ENCODE data around the gene PTPN7. TPM values are rescaled to one million over a fixed set of nuclear protein-coding genes. Genes with fewer than 3 reads are reported as not detected.
"Not testable (repeated sequence)": the region's sequence is repeated elsewhere in the genome, so short reads cannot be mapped to it uniquely, and the experiment has no call there.

The PTPN7 gene
- total RNA-seq, 2 donors from 2014 or later, result 1.3 to 1.9 TPM

DNA sequence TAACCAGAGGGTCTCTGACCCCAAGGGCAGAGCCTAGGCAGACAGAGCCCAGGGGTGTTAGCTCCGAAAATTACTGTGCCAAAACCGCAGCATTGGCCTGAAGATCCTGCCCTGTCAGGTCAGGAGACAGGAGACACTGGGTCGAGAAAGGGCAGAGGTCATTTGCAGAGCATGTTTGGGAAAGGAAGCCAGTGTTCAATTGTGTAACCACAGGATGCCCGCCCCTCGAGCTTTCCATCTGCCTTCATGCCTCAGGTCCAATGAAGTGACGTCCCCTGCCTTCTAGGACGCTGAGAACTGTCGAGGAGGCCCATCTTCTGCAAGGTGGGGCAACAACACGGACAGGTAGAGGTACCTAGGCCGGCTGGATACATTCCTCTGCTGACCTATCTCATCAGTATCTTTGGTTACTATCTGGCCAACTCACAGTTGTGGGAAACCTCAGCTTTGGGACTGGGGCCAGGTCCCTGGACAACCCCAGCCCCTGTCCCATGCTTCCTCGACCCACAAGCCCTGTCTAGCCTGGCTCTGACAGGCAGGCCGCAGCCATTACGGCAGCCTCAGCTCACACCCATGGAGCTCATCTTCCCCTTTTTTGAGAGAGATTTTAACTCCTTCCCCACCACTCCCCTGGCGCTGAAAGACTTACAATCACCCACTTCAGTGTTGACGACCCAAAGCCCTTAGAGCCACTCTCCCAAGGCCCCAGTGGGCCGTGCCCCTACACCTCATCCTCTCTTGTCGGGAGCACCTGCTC, 17.2 kb downstream of the PTPN7 start:
- DNase-seq, result peak; percentile 68
- ATAC-seq, result peak; percentile 43 to 60
- intact Hi-C loops (cut with DNase I), result no loop called here

DNA sequence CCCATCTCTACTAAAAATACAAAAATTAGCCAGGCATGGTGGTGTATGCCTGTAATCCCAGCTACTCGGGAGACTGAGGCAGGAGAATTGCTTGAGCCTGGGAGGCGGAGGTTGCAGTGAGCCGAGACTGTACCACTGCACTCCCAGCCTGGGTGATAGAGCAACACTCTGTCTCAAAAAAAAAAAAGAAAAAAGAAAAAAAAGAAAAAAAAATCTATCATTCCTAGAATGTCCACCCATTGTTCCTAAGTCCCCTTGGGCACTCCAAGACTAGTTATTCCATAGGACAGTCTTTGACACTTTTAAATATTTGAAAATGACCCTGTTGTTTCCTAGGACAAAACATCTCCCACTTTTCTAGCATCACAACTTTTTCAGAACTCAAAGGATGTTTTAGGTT, 18.9 kb downstream of the PTPN7 start:
- intact Hi-C loops (cut with DNase I); ATAC-seq; DNase-seq: not testable (repeated sequence)

DNA sequence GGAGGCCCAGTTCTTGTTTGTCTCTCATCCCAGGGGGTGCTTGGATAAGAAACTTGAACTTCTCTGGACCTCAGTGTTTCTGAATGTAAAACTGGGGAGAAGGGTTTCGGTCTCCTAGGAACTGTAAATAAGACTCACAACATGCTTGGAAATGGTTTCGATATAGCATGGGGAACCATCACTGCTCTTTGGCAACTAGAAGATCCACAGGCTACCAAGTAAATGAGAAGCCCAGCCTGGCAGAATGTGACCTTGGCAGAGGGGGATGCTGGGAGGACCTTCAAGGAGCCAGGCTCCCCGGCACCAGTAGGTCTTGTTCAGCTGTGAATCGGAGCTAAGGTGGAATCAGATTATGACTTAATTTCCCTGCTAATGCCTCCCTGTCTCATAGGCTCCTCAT, 19.6 kb downstream of the PTPN7 start:
- ATAC-seq (no peak), DNase-seq (no peak)
- intact Hi-C loops (cut with DNase I), result no loop called here

DNA sequence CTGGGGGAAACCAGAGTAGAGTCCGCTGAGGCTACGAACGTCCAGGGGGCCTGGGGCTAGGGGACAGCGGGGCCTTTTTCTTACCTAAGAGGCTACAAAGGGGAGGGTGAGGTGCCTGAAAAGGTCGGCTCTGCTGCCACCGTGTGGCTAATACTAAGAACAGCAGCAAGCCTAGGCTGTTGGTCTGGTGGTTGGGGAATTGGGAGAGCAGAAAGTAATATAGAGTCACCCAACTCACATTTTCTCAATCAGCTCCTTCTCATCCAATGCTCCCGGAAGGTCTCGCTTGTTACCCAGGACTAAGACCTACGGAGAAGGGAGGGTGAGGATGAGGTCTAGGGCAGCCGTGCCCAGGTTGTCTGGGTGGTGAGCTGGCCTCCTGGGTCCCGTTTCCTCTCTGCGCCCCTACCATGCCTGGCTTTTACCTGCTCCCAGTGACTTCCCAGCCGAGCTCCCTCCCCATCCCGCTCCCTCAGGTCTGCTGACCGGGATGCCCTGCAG, 25.1 kb downstream of the PTPN7 start:
- intact Hi-C loops (cut with DNase I), result no loop called here
- ATAC-seq (peak; percentile 45 to 65), DNase-seq (peak; percentile 64)

DNA sequence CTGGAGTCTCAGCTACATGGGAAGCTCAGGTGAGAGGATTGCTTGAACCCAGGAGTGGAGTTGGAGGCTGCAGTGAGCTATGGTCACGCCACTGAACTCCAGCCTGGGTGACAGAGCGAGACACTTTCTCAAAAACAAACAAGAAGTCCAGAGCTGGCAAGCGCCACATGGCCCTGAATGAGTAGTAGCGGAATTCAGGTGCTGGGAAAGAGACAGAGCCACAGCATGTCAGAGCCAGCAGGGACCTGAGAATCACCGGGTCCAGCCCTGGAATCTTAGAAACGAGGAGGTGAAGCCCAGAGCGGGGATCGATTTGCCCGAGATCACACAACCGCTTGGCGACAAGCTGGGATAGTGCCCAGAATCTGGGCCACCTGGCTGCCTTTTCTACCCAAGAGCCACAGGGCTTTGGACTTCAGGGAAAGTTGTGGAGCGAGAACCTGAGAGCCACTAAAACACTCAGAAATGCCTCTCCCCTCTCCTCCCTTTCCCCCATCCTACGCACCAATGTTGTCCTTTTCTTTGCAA, 25.7 kb downstream of the PTPN7 start:
- DNase-seq (no peak), ATAC-seq (no peak)
- intact Hi-C loops (cut with DNase I), result no loop called here

DNA sequence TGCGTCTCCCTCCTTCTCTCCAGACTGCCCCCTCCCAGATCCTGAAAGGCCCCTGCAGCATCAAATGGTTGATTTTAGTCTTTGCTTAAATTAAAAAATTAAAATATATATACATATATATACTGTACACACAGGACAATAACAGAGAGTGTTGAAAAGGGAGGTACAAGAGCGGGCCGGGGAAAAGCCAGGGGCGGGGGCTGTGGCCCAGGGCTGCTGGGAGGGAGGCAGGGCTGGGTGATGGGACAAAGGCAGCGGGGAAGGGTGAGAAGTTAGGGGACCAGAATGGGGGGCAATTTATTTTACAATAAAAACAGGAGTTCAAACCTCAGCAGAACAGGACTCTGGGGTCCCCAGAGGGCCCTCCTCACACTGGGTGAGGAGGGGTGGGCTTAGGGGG, 26.4 kb downstream of the PTPN7 start:
- no peak for ATAC-seq
- DNase-seq, result no peak
- intact Hi-C loops (cut with DNase I), result no loop called here

DNA sequence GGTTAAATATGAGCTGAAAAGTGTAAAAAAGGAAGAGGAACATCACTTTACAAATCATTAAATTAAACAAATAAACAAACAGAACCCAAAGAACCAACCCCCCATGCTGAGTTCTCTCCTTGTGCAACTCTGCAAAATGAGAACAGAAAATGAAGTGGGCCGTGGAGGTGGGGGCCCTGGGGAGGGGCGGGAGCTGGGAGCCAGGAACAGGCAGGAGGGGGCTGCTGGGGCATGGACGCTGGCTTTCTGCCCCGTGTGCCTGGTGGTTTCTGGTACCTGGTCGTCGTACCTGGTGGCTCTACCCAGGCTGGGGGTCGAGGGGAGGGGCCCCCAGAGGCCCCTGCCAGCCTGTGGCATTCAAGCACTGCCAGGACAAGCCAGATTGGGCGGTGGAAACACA, 26.9 kb downstream of the PTPN7 start:
- DNase-seq (no peak), ATAC-seq (no peak)
- intact Hi-C loops (cut with DNase I), result no loop called here

DNA sequence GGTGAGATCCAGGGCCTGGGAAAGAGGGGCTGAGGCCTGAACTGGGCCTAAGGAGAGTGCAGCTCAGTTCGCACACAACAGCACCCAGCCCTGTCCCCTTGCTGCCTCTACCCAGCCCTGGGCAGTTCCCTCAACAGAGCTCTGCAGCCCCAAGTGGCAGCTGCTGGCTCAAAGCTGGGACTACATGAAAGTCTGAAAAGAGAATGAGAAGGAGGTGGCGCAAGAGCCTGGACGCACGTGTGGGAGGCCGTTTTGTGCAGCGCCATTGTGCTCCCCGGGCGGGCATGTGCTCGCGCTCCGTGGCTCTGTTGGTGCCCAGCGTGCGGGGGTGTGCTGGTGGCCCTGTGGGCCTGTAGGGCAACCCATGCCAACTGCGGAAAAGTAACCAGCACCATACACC, 27.4 kb downstream of the PTPN7 start:
- ATAC-seq (peak; percentile 4 to 49), DNase-seq (peak; percentile 49)
- intact Hi-C loops (cut with DNase I), result no loop called here

DNA sequence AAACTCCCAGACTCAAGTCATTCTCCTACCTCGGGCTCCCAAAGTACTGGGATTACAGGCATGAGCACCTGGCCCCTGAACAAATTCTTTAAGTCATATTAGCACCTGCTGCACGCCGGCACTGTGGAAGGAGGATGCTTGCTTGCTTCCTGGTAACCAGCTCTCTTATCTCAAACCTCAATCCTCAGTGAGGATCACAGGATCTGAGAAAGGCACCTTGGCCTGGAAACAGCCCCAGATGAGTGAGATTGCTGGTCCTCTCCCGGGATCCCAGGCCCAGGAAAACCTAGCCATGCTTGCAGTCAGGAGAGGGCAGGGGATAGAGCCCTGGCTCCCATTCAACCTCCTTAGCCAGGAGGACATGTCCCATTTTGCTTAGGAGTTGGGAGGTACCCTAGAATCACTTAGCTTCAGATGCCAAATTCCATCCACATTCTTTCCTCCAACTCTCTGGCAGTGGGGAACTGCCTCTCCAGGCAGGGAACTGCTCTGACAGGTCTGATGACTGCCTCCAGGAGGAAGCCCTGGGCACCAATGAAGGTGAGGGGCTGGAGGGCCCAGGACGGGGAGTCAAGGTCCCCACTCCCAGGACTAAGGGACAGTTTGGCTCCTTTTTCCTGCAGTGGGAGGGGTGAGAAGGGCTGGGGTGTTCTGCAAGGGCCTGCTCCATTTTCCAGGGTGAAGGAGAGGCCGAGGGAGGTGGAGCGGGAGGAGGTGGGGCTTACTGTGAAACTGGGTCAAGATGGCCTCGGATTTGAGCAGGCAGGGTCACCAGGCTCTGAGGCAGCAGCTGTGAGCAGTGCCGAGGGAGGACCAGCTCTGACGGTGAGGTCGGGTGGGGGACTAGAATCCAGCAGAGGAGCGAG, 28.2 kb downstream of the PTPN7 start:
- intact Hi-C loops (cut with DNase I), result no loop called here
- DNase-seq, result peak; percentile 68

DNA sequence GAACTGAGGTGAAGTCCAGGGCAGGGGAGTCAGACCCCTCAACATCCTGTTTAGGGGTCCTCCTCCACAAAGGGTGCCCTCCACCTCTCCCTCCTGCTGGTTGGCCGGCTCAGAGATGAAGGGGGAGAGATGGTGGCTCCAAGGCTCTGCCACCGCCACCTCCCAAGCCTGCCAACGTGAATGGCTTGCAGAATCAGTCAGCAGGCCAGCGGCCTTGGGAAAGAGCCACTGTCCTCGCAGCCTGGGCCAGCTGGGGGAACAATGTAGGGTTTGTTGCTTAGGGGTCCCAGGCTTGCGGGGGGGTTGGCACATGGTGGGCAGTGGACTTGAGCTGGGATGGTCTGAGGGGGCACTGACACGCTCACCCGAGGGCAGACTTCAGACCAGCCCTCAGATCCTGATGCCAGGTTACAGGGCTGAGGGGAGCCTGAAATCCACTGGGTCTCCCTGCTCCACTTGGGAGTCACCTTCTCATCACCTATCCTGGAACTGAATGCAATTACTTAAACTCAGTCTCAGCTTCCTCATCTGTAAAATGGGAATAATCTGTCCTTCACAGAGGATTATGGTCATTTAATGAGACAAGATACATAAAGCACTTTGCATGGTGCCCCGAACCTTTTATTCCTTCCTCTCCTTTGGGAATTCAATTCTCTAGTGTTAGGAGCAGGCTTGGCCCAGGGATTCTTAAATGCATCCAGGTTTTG, 29.4 kb downstream of the PTPN7 start:
- ATAC-seq (no peak), DNase-seq (no peak)
- intact Hi-C loops (cut with DNase I), result no loop called here

More for the DNA sequence above, 28.2 kb downstream of the PTPN7 start:
- peak; percentile 72 to 83 for ATAC-seq

DNA sequence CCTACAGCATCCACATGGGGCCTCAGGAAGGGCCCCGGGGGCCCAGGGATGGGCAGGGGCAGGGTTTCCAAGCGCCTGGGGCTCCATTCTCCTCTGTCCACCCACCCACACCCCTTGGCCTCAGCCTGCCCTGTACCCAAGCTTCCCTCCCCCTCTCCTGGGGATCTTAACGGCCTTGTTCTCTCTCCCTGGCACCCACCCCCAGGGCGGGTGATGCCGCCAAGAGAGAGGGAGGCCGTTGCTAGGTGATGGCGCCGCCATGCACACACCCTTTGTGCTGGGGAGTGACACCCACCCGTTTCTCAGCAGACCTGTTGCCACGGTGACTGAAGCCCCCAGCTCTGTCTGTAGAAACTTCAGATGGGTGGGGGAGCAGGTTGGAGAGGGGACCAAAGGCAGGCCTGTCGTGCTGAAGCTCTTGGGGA, 30.1 kb downstream of the PTPN7 start:
- no peak for DNase-seq
- intact Hi-C loops (cut with DNase I), result no loop called here
- ATAC-seq, result peak in 1 of 2 donors; percentile 9

DNA sequence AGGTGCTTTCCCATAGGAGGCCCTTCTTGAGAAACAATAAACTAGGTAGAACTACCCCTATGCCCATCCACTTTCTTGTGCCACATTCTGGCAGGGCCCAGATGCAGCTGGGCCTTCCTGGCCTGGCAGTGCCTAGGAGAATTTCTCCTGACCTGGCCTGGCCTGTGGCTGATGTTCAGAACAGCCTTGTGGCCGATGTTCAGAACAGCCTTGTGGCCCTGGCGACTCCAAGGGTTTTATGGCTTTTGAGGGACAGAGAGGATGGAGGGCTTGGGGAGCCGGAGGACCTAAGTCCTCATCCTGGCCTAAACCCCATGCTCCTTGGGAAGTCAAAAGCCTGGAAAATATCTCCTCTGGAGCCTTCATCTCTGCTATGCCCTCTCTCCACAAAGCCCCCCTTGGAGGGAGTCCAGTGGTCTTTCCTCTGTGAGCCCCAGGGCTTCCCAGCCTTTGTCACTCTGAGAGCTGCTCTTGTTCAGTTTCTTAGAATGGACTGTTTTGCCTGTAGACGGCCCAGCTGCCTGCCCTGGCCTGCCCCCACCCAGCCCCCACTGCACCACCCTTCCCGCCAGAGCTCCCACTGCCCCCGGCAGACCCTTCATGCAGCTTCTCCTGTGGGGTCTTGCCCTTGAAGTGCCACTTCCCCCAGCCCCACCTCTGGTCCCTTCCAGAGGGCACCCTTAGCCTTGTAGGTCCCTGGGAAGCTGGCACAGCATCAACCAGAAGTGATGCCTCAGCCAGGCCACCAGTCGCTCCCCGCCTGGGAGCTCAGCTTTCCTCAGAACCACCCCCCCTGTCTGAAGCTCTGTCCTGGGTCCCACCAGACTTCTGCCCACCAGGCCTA, 30.7 kb downstream of the PTPN7 start:
- DNase-seq, result no peak
- intact Hi-C loops (cut with DNase I), result no loop called here
- no peak for ATAC-seq

DNA sequence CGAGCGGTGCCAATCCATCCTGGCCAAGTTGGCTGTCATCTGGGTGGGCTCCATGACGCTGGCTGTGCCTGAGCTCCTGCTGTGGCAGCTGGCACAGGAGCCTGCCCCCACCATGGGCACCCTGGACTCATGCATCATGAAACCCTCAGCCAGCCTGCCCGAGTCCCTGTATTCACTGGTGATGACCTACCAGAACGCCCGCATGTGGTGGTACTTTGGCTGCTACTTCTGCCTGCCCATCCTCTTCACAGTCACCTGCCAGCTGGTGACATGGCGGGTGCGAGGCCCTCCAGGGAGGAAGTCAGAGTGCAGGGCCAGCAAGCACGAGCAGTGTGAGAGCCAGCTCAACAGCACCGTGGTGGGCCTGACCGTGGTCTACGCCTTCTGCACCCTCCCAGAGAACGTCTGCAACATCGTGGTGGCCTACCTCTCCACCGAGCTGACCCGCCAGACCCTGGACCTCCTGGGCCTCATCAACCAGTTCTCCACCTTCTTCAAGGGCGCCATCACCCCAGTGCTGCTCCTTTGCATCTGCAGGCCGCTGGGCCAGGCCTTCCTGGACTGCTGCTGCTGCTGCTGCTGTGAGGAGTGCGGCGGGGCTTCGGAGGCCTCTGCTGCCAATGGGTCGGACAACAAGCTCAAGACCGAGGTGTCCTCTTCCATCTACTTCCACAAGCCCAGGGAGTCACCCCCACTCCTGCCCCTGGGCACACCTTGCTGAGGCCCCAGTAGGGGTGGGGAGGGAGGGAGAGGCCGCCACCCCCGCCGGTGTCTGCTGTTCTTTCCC, 32.4 kb downstream of the PTPN7 start:
- intact Hi-C loops (cut with DNase I), result no loop called here
- no peak for DNase-seq
- no peak for ATAC-seq

DNA sequence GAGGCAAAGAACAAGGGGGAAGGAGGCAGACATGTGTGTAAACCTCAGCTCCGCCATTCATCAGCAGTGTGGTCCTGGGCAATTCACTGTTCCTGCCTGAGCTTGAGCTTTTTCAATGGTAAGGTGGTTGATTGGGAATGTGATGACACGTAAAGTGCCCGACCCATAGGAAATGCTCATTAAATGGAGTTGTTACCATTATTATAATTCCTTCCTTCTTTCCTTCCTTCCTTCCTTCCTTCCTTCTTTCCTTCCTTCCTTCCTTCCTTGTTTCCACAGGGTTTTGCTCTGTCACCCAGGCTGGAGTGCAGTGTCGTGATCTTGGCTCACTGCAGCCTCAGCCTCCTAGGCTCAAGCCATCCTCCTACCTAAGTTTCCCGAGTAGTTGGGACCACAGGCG, 33.3 kb downstream of the PTPN7 start:
- no peak for DNase-seq
- ATAC-seq, result no peak
- intact Hi-C loops (cut with DNase I), result no loop called here

DNA sequence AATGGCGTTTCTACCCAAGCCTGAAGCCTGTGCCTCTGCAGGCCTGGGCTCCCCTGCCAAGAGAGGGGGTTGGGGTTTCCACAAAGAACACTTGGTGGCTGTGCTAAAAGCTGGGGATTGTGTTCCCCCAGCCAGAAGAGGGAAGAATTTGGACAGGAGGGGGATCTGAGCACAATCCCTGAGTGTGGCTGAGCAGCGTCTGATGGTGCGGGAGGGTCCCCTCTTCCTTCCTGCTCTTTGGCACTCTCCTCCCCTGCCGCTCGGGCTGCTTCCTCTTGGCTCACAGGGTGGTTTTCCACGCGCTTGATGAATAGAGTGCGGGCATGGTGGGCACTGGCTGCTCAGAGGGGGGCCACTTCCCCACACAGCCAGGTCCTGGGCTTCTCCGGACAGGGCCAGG, 34.0 kb downstream of the PTPN7 start:
- DNase-seq, result no peak
- intact Hi-C loops (cut with DNase I), result no loop called here
- ATAC-seq, result no peak

DNA sequence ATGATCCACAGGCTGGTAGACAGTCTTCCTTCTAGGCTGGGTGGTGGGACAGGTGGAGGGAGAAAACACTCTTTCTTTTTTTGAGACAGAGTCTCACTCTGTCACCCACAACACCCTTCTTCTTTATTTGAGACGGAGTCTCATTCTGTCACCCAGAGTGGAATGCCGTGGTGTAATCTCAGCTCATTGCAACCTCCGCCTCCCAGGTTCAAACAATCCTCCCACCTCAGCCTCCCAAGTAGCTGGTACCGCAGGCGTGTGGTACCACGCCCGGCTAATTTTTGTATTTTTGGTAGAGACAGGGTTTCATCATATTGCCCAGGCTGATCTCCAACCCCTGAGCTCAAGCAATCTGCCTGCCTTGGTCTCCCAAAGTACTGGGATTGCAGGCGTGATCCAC, 34.8 kb downstream of the PTPN7 start:
- DNase-seq (no peak), ATAC-seq (no peak)
- intact Hi-C loops (cut with DNase I), result no loop called here

DNA sequence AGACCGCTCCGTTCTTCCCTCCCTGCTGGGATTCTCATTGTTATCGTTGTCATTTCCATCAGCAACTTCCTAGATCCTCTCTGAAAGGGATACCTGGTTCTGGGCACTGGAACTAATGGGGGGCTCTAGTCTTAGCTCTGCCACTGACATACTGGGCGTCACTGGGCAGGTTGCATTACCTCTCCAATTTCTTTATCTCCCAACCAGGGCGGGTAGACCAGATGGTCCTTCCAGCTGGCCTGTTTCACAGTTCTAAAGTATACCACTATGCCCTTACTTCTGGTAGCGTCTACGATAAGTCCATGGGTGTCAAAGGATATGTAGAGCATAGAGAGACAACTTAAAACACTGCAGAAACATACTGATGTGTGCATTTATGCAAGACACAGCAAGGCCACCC, 36.3 kb downstream of the PTPN7 start:
- DNase-seq (no peak), ATAC-seq (no peak)
- intact Hi-C loops (cut with DNase I), result no loop called here

DNA sequence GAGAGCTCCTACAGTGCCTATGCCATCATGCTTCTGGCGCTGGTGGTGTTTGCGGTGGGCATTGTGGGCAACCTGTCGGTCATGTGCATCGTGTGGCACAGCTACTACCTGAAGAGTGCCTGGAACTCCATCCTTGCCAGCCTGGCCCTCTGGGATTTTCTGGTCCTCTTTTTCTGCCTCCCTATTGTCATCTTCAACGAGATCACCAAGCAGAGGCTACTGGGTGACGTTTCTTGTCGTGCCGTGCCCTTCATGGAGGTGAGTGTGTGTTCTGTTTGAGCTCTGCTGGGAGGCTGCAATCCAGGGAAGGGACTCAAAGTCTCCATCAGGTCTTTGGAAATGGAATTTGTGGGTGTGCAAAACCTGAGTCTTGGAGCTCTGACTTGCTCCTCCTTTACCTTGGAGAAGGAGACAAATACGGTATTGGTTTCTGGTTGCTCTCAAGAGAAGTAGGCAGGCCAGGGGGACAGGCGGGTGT, 37.0 kb downstream of the PTPN7 start:
- intact Hi-C loops (cut with DNase I), result loop anchor here in 1 of 2 donors (2.0 kb wide), 1 partner anchor 107 kb away; no protein-coding TSS in a partner anchor
- ATAC-seq (no peak), DNase-seq (no peak)
